GM21390 (cell line): Measurements from ENCODE around the gene SMIM35.

Experiments
- ATAC-seq: cut with Tn5 transposase; IDR thresholded peaks from one replicate; pipeline ENCODE4 v1.9.1; 2021; ENCODE audit not compliant: unreplicated experiment

The SMIM35 gene

DNA sequence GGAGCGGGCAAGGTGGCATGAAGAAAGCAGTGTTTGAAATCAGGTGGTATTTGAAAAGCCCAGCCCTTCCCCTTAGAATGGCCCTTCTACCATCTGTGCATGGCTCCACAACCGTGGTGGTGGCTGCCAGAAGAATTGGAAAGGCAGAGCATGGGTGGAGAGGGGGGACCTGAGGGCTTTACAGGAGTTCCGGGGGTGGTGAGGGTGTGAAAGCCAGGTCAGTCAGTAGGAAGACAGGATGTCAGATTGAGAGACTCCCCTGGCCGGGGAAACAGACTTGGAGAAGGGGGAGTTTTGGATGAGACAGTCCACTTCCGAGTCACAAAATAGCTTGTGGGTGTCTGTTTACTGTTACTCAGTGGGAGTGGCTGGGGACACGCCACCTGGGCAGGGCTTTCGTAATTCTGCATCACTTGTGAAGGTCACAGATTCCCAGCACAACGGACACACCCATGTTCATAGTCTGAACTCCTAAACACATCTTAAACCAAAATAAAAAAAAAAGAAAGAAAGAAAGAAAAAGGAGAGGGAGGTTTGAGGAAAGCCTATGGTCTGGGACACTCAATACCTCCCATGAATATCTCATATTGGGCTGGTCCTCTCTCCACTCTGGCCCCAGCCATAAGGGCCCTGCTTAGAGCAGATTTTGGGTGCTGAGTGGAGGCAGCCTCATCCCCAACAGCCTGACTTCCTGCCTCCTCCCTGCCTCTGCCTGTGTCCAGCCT lies 24.4 kb upstream of the SMIM35 start:
- no peak for ATAC-seq

GRCh38 chr11:118109231-118109630 lies 22.5 kb upstream of the SMIM35 start:
- no peak for ATAC-seq

- no peak for ATAC-seq
Observed at GRCh38 chr11:118108513-118108912, 21.8 kb upstream of the SMIM35 start.

- no peak for ATAC-seq
Observed at GRCh38 chr11:118106789-118107335, 20.1 kb upstream of the SMIM35 start.

GRCh38 chr11:118105657-118106305 lies 19.0 kb upstream of the SMIM35 start:
- ATAC-seq = no peak

DNA sequence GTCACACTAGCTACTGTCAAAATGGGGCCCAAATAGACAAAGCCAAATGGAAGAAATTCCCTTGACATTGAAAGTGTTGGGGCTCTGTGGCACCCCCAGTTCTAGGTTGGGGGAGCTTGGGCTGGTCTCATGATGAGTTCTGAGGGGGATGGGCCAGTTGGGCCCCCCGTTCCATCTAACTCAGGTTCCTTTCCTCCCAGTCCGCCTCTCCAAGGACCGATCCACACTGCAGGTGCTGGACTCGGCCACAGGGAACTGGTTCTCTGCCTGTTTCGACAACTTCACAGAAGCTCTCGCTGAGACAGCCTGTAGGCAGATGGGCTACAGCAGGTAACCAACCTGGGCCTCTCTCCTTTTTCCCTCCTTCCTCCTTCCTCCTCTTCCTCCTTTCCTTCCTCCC lies 17.7 kb upstream of the SMIM35 start:
- ATAC-seq = no peak

- ATAC-seq = no peak
Observed at GRCh38 chr11:118102721-118103261, 16.0 kb upstream of the SMIM35 start.

DNA sequence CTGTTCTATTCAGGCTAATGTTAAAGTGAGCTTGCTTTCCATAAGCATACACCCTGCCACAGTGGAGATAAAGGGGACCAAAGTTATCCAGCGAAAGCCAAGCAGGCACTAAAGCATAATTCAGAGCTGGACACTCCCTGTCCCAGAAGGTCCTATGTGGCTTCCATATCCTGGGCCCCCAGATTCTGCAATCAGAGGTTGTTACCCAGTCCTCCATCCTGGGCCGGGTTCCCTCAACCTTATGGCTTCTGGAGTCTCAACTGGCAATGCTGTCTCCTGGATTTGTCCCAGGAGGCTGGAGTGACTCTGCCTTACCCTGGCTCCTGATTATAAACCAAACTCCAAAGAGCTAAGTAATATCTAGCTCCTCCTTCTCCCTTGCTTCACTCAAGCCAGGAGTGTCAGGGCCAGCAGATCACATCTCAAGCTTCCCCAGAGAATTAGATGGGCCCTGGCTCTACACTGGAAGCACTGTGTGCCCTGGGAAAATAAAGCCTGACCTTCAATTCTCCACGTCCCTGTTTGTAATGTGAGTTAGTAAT lies 14.0 kb upstream of the SMIM35 start:
- ATAC-seq = no peak

DNA sequence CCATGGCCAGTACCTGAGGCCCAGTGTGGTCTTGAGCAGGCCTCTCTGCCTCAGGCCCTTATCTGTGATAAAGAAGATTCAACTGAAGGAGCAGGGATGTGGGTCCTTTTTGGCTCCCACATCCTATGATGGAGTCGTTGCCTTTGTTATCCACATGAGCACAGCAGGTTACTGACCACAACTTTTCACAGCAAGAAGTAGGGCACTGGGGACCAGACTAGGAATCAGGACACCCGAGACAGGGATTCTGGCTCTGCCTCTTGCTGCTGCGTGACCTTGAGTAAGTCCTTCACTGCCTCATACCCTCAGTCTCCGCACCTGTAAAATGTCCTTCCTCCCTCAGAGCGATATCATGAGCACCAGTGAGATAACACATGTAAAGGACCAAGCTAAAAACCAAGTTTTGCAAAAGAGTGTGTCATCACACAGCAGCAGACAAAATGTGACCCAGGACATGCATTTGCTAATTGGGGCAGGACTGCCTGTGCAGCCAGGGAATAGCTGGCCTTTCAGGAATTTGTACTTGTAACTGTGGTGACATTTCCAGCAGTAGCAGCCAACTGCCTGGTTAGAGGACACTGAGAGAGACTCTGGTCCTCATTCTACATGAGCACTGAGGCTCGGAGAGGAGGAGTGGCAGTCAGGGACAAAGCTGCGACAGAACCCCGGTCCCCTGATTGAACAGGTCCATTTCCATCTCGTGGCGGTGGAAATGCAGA lies 13.2 kb upstream of the SMIM35 start:
- no peak for ATAC-seq

DNA sequence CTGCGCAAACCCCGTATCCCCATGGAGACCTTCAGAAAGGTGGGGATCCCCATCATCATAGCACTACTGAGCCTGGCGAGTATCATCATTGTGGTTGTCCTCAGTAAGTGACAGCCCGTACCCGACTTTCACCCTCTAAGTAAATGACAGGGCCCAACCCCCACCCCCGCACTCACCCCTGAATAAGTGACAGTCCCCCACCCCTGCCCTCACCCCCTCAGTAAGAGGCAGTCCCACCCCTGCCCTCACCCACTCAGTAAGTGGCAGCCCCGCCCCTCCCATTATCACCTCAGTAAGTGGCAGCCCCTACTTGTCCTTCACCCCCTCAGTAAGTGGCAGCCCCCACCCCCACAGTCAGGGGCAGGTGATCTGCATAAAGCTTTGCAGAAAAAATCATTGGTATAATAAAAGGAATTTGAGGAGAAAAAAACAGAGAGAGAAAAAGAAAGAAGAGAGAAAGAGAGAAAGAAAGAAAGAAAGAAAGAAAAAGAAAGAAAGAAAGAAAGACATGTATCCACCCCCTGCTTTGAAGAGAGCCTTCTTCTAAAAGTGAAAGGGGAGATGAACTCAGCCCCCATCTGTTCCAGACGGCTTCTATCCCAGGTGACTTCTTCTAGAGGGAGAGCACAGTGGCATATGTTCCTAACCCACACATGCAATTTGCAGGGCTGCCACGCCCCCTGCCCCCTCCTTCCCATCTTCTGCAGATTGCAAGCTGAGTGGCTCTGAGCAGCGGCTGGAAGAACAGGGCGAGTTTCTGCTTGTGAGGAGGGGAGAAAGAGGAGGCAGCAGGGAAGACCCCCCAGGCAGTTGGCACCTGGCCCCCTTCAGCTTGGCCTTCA lies 12.5 kb upstream of the SMIM35 start:
- no peak for ATAC-seq

- no peak for ATAC-seq
Observed at GRCh38 chr11:118095967-118096367, 9.2 kb upstream of the SMIM35 start.

- ATAC-seq = no peak
Observed at GRCh38 chr11:118095493-118095892, 8.7 kb upstream of the SMIM35 start.

DNA sequence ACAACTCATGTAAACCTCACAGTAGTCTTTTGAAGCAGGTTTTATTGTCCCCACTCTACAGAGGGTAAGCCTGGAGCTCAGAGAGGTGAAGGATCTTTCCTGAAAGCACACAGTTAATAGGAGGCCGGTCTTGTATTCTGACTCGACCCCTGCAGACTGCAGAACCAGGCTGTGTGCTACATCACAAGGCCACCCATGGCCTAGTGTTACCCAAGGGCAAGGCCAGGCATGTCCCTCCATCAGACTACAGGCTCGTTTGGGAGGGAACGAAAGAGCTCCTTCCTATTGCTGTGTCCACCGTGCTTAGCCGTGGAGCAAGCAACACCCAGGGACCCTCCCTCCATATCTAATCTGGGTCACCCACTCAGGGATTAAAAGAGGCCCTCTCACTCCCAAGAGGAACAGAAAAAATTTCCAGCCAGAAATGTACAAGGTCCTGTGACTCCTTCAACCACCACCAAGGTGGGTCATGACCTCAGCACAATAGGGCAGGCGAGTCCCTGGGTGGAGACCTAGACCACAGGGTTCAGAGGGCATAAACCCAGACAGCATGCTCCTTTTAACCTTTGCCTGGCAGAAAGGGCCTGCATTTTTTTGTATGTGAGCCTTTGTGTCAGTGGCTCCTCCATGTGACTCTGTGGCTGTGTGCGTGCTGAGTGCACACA lies 6.3 kb upstream of the SMIM35 start:
- ATAC-seq = no peak

DNA sequence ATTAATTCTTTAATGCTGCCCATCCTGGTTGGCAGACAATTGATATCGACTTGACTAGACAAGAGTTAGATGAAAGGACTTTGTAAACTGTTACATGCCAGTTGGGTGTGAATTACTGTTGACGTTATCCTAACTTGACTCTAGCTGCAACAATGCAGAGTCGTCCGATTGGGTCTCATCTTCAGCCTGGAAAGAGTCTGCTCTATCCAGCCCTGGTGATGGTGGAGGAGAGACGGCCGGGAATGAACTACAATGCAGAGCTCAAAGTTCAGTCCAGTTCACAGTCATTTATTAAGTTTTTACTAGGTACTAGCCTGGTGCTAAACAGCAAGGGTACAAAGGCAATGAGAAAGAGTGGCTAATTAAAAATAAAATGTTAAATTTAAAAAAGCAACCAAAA lies 4.9 kb upstream of the SMIM35 start:
- ATAC-seq = no peak

GRCh38 chr11:118090545-118091162 lies 3.9 kb upstream of the SMIM35 start:
- no peak for ATAC-seq

- ATAC-seq = no peak
Observed at GRCh38 chr11:118088531-118088930, 1.8 kb upstream of the SMIM35 start.

DNA sequence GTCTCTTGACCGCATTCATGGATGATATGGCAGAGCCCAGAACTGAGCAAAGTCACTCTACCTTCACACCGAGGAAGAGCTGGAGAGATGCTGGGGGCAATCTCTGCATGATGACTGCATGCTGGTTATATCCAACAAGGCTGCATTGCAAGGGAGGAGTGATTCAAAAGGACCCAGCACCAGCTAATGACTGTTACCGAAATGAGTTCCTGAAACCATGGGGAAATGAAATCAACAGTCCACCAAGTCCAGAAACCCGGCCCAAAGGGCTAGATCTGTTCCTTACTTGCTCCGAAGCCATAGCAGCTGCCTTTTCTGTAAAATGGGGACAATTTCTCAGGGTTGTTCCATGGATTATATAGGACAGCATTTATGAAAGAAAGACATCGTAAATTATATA lies 1.2 kb upstream of the SMIM35 start:
- no peak for ATAC-seq

DNA sequence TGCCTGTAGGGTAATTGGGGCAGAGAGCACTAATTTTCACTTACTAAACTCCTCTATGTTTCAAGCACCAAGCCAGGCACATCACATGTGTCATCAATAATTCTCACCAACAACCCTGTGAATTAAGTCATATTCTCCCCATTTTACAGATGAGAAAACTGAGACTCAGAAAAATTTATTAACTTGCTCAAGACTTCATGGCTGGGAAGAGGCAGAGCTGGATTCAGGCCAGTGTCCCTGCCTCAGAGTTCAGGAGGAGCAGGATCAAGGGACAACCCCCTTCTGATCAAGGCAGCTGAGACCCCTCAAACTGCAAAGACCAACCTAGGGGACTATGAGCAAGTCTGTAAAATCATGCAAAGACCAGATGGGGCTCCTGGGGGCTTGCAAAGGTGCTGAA lies 2.1 kb downstream of the SMIM35 start:
- ATAC-seq = no peak

DNA sequence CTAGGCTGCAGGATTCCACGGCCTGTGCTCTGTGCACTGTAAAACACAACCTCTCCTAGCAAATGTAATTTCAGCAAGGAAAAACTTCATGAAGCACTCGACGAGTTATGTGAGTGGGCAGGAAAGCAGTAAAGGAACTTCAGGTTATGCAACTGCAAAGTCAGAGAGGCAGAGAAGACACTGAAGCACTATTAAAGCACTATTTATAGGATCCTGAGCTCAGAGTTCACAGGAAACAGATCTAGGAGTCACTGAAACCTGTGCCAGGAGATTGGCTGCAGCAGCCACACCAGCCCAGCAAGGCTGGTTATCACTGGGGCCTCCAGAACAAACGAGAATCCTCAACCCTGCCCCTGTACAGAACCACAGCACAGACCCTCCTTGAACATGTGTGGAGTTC lies 2.5 kb downstream of the SMIM35 start:
- no peak for ATAC-seq
